Neural cell (in vitro differentiated cells): ENCODE data around the gene GPR87. TPM values are rescaled to one million over a fixed set of nuclear protein-coding genes. Genes with fewer than 3 reads are reported as not detected.

Source experiments
- H2AFZ ChIP-seq: fragments of 200-600, 300-800 bp; sonication (generic), shearing (Covaris generic); 2 replicates; pipeline ENCODE4 v1.6.0; 2014; ENCODE audit warnings: low read depth, mild to moderate bottlenecking, antibody characterized with exemption, low read length, moderate library complexity
- H3F3A ChIP-seq: fragments of 200-600 bp; shearing (Covaris generic); 2 replicates; pipeline ENCODE4 v1.6.1; 2016; ENCODE audit warnings: mild to moderate bottlenecking, moderate library complexity, mixed read lengths, antibody characterized with exemption, low read length; ENCODE audit not compliant: insufficient read depth, poor library complexity, severe bottlenecking
- H3K27ac ChIP-seq: fragments of 200-600, 300-800 bp; sonication (generic), shearing (Covaris generic); 2 replicates; pipeline ENCODE4 v1.5.1; 2014; ENCODE audit warnings: mild to moderate bottlenecking, low read length, moderate library complexity
- H3K27me3 ChIP-seq: fragments of 300-800, 200-600 bp; sonication (generic), shearing (Covaris generic); 2 replicates; pipeline ENCODE4 v1.6.0; 2014; ENCODE audit warnings: mild to moderate bottlenecking, low read depth, low read length, moderate library complexity; ENCODE audit not compliant: insufficient read depth
- H3K36me3 ChIP-seq: fragments of 300-800, 200-600 bp; sonication (generic), shearing (Covaris generic); 2 replicates; pipeline ENCODE4 v1.5.1; 2014; ENCODE audit warnings: mild to moderate bottlenecking, antibody characterized with exemption, low read length, moderate library complexity; ENCODE audit not compliant: insufficient read depth
- H3K4me2 ChIP-seq: fragments of 300-800, 200-600 bp; sonication (generic), shearing (Covaris generic); 2 replicates; pipeline ENCODE4 v1.6.0; 2014; ENCODE audit warnings: mild to moderate bottlenecking, low read length
- H3K4me3 ChIP-seq: fragments of 300-800, 200-600 bp; sonication (generic), shearing (Covaris generic); 2 replicates; pipeline ENCODE4 v1.5.1; 2014; ENCODE audit warnings: mild to moderate bottlenecking, low read length, moderate library complexity
- H3K79me2 ChIP-seq: fragments of 200-600 bp; shearing (Covaris generic); replicated peaks from 2 replicates; pipeline ENCODE4 v1.6.0; 2014; ENCODE audit warnings: mild to moderate bottlenecking, low read length, moderate library complexity; ENCODE audit not compliant: insufficient read depth
- H3K9ac ChIP-seq: fragments of 300-800, 200-600 bp; sonication (generic), shearing (Covaris generic); 2 replicates; pipeline ENCODE4 v1.6.1; 2016; ENCODE audit warnings: mild to moderate bottlenecking, low read length, mixed read lengths
- H3K9me2 ChIP-seq: fragments of 200-600 bp; shearing (Covaris generic); 2 replicates; pipeline ENCODE4 v1.6.1; 2016; ENCODE audit warnings: mild to moderate bottlenecking, low read length, mixed read lengths; ENCODE audit not compliant: insufficient read depth
- H3K9me3 ChIP-seq: fragments of 200-600, 300-800 bp; sonication (generic), shearing (Covaris generic); 2 replicates; pipeline ENCODE4 v1.6.1; 2016; ENCODE audit warnings: mild to moderate bottlenecking, mixed run types, low read length, moderate library complexity, mixed read lengths
- H4K20me1 ChIP-seq: fragments of 200-600 bp; shearing (Covaris generic); 2 replicates; pipeline ENCODE4 v1.6.1; 2016; ENCODE audit warnings: mild to moderate bottlenecking, mixed run types; ENCODE audit not compliant: insufficient read depth
- CTCF ChIP-seq: fragments of 450-650 bp; IDR thresholded peaks from 2 replicates; pipeline ENCODE4 v1.5.1; 2014; ENCODE audit warnings: antibody characterized with exemption, mild to moderate bottlenecking, moderate library complexity; ENCODE audit not compliant: poor library complexity, severe bottlenecking
- EP300 ChIP-seq: fragments of 450-650 bp; conservative IDR thresholded peaks from 2 replicates; pipeline ENCODE4 v1.6.1; 2014; ENCODE audit warnings: antibody characterized with exemption, mild to moderate bottlenecking, moderate library complexity; ENCODE audit not compliant: poor library complexity, severe bottlenecking
- EZH2 ChIP-seq: fragments of 200-600, 300-800 bp; shearing (Covaris generic), sonication (generic); IDR thresholded peaks from 2 replicates; pipeline ENCODE4 v1.6.1; 2014; ENCODE audit warnings: antibody characterized with exemption, low read length, borderline replicate concordance, mild to moderate bottlenecking; ENCODE audit not compliant: insufficient read depth, poor library complexity, severe bottlenecking
- MXI1 ChIP-seq: fragments of 450-650 bp; conservative IDR thresholded peaks from 2 replicates; pipeline ENCODE4 v1.6.1; 2014; ENCODE audit warnings: antibody characterized with exemption, mild to moderate bottlenecking; ENCODE audit not compliant: poor library complexity, severe bottlenecking
- POLR2AphosphoS5 ChIP-seq: IDR thresholded peaks from 2 replicates; pipeline ENCODE4 v1.6.1; 2012
- RAD21 ChIP-seq: fragments of 450-650 bp; conservative IDR thresholded peaks from 2 replicates; pipeline ENCODE4 v1.6.1; 2014; ENCODE audit warnings: antibody characterized with exemption, mild to moderate bottlenecking, moderate library complexity
- REST ChIP-seq: IDR thresholded peaks from 2 replicates; pipeline ENCODE4 v1.6.1; 2012; ENCODE audit warnings: borderline replicate concordance
- SMC3 ChIP-seq: fragments of 450-650 bp; conservative IDR thresholded peaks from 2 replicates; pipeline ENCODE4 v1.6.1; 2014; ENCODE audit warnings: antibody characterized with exemption, mild to moderate bottlenecking, moderate library complexity; ENCODE audit not compliant: poor library complexity
- TAF1 ChIP-seq: IDR thresholded peaks from 2 replicates; pipeline ENCODE4 v1.6.1; 2012; ENCODE audit warnings: low read depth
- polyA plus RNA-seq: library from polyadenylated mRNA; depleted of rRNA; stranded (reverse); fragments of >200 nt; gene quantifications from 2 replicates; pipeline ENCODE4 v1.2.3, GENCODE V29; 2014

GPR87 gene
- polyA plus RNA-seq, 1 donor from 2014 or later, result not detected

GRCh38 chr3:151275091-151275490 lies 41.5 kb downstream of the GPR87 start:
- no peaks in the 10 kb centered on the region for H3K9me3 ChIP-seq
- H3K36me3 ChIP-seq, result no peaks in the 10 kb centered on the region
- no peaks in the 10 kb centered on the region for H3K79me2 ChIP-seq
- H2AFZ ChIP-seq, result no peak overlapping the region
- no peak overlapping the region for H3K4me2 ChIP-seq
- H3K27me3 ChIP-seq, result no peaks in the 10 kb centered on the region
- H3K27ac ChIP-seq, result no peak overlapping the region
- no peak overlapping the region for H3K9ac ChIP-seq
- H4K20me1 ChIP-seq, result no peaks in the 10 kb centered on the region
- H3K9me2 ChIP-seq, result no peaks in the 10 kb centered on the region
- no peaks in the 10 kb centered on the region for H3F3A ChIP-seq
- H3K4me3 ChIP-seq, result no peak overlapping the region
- TF ChIP-seq RAD21 (no peak), EP300 (no peak), POLR2AphosphoS5 (no peak), TAF1 (no peak), CTCF (no peak), REST (no peak), EZH2 (no peak), SMC3 (no peak), MXI1 (no peak)

- H3K79me2 ChIP-seq, result no peaks in the 10 kb centered on the region
- no peak for TF ChIP-seq MXI1
- TF ChIP-seq POLR2AphosphoS5, result no peak
- TF ChIP-seq SMC3, result no peak
- TF ChIP-seq REST, result no peak
- TF ChIP-seq EZH2, result no peak
- TF ChIP-seq CTCF, result no peak
- TF ChIP-seq EP300, result no peak
- TF ChIP-seq RAD21, result no peak
- no peaks in the 10 kb centered on the region for H4K20me1 ChIP-seq
- H3K9ac ChIP-seq, result no peak overlapping the region
- no peak overlapping the region for H3K4me2 ChIP-seq
- no peak overlapping the region for H3K4me3 ChIP-seq
- no peaks in the 10 kb centered on the region for H3K27me3 ChIP-seq
- no peaks in the 10 kb centered on the region for H3K9me2 ChIP-seq
- H3K36me3 ChIP-seq, result no peaks in the 10 kb centered on the region
- H3K27ac ChIP-seq, result no peak overlapping the region
- no peak overlapping the region for H2AFZ ChIP-seq
- H3K9me3 ChIP-seq, result no peaks in the 10 kb centered on the region
- no peaks in the 10 kb centered on the region for H3F3A ChIP-seq
These were observed 47.0 kb downstream of the GPR87 start for GRCh38 chr3:151269631-151270030.
